GM18868 (cell line): ENCODE data around the gene RASGRF2.

Experiments
- ATAC-seq: cut with Tn5 transposase; IDR thresholded peaks from one replicate; pipeline ENCODE4 v1.9.1; 2021; ENCODE audit warnings: mild to moderate bottlenecking, moderate library complexity; ENCODE audit not compliant: unreplicated experiment

Gene RASGRF2

DNA sequence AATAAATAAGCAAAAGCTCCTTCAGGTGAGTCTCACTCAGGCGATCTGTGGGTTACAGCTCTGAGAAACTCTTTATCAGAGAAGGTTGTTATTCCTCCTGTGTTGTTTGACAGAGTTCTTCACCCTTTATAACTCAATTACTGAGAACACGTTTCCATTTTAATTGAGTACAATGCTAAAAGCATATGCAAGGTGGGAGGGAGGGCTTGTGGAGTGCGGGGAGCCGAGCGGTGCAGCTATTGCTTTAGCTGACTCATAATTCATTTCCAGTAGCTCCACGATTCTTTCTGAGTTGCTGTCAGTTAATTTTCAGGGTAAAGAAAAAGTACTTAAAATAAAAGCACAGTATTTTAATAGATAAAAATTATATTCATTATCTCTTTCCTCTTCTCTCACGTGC is 168.3 kb downstream of the RASGRF2 start:
- no peak for ATAC-seq

- ATAC-seq = no peak
Measured at GRCh38 chr5:81132381-81132780, 172.2 kb downstream of the RASGRF2 start.

DNA sequence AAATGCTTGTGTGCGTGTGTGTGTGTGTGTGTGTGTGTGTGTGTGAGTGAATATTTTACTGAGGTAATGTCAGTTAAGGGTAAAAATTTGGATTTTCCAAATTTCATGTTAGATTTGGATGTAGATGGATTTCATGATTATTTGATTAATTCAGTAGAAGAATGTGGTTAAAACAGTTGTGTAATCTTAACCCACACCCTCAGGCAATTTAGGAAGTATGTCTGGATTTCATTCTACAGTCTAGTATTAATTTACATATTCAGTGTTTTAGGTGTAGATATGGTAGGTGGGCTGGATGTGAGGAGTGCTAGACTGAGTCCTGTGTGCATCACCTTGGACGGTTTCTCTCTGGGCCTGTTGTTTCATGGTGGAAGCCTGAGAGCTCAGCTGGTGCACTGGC is 173.9 kb downstream of the RASGRF2 start:
- no peak for ATAC-seq

DNA sequence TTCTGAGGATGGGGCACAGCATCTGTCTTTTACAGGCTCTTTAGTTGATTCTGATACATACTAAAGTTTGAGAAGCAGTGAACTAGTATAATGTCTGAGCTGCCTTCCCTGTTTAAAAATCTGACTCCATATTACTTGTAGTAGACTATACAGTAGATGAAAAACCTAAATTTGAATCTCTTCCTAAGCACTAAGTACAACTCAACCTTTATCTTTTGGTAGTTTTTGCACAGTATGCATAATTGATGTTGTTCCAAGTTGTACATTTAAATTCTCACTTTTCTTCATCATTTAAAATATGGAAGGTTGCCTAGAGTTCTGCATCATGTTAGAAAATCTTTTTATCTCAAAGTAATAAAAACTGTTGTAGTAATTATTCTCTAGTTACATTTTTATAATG is 174.4 kb downstream of the RASGRF2 start:
- no peak for ATAC-seq

DNA sequence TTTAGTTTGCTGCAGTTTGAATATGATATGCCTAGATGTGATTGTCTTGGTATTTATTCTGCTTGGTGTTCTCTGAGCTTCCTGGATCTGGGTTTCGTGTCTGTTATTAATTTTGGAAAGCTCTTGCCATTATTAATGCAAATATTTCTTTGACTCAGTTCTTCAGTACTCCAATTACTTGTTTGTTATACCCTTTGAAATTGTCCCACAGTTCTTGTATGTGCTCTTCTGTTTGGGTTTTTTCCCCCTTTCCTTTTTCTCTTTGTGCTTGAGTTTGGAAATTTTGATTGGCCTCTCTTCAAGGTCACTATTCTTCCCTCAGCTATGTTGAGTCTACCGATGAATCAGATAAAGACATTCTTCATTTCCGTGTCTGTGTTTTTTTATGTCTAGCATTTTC is 176.4 kb downstream of the RASGRF2 start:
- ATAC-seq = no peak

GRCh38 chr5:81137833-81138232 is 177.7 kb downstream of the RASGRF2 start:
- no peak for ATAC-seq

DNA sequence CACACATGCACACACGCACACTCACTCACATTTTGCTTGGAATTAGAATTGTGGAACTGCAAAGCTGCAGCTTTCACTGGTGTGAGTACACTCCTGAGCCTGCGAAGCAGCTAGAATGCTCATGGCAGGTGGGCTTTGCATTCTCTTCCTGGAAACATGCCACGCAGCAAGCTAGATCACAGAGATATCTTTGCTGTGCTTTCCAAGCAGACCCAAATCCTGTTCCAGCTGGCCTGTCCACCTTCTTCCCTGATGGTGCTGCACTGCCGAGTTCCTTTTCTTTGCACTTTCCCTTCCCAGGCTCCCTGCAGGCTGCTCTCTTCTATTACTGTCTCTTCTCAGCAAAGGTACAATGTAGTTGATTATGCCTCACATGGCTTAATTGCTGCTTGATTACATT is 180.3 kb downstream of the RASGRF2 start:
- ATAC-seq = no peak

DNA sequence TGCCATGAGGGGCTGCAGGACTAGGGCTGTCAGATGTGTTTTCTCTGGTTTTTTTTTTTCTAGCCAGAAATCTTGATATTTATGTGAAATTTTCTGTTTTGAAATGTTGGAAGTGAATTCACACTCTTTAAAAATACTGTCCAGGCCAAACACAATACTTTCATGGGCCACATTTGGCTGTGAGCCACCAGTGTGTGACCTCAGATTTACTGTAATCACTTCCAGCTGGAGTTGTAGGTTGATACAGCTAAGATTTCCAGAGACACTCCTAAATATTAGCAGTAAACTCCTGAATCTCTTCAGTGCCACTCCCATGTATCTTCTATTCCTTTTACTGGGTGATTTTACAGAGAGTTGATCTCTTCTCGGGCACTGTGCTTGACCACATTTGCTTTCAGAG is 180.8 kb downstream of the RASGRF2 start:
- ATAC-seq = no peak

DNA sequence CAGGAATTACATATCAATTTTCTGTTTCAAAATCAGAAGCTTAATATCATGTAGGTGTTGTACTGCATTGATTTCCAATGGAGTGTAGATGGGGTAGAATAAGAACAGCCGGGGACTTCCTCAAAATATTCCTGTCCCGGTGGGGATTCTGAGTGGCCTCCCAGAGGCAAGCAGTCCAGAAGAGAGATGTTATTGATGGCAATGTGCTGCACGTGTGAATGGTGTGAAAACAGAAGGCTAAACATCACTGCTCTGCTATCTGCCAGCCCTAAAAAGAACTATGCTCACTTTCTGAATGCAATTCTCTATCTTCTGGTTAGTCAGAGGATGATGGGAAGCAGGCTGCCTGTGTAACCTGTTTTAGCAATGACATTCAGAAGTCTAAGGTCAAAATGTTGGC is 181.9 kb downstream of the RASGRF2 start:
- no peak for ATAC-seq

GRCh38 chr5:81145329-81145935 is 185.3 kb downstream of the RASGRF2 start:
- no peak for ATAC-seq

GRCh38 chr5:81146031-81146430 is 185.9 kb downstream of the RASGRF2 start:
- no peak for ATAC-seq

GRCh38 chr5:81147011-81147885 is 187.1 kb downstream of the RASGRF2 start:
- ATAC-seq = no peak

- no peak for ATAC-seq
Measured at GRCh38 chr5:81147886-81148571, 187.9 kb downstream of the RASGRF2 start.

GRCh38 chr5:81151546-81151945 is 191.4 kb downstream of the RASGRF2 start:
- no peak for ATAC-seq

- ATAC-seq = peak; percentile 68
Measured at GRCh38 chr5:81154725-81155124, 194.6 kb downstream of the RASGRF2 start.

DNA sequence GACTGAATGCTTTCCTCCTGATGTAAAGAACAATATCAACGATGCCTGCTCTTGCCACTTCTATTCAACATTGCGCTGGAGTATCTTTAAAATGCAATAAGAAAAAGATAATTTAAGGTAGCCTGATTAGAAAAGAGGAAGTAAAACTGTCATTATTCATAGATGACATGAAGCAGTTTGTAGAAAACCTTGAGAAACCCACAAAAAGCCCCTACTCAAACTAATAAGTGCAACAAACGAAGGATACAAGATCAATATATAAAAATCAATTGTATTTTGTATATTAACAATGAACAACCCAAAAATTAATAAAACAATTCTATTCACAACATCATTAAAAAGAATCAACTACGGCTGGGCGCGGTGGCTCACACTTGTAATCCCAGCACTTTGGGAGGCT is 196.6 kb downstream of the RASGRF2 start:
- ATAC-seq = no peak

- ATAC-seq = peak; percentile 83
Measured at GRCh38 chr5:81161012-81161601, 200.9 kb downstream of the RASGRF2 start.

- no peak for ATAC-seq
Measured at GRCh38 chr5:81162501-81162900, 202.3 kb downstream of the RASGRF2 start.

DNA sequence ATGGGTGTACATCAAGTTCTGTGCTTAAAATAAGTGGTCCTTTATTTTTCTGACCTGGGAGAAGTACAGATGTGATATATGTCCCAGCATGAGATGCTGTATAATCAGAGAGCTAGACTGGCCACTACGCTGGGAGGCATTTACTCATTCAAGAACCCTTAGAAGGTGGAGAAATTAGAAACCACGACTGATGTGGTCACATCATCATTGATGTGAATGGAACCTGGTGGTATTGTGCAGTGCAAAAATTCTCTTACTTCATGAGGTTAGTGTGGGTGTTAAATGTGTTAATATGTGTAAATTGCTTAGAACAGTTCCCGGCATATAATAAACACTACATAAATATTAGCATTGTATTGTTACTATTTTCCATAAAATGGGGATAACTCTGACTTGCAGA is 203.5 kb downstream of the RASGRF2 start:
- ATAC-seq = no peak

DNA sequence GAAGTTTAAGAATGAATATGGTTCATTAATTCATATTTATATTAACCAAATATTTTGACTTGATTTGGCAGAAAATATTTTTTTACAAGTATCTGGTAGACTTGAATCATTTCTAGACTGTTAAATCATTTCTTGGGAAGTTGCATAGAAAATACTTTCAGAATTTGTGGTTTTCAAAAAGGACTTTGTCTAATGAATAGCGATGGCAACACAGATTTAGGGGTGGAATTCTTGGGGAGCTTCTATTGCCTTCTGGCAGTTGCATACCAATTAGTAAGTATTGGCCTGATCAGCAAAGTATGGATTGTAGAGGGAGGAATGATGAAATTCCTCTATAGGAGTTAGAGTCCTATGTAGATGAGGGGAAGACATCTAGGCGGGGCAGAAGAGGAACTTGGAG is 204.3 kb downstream of the RASGRF2 start:
- no peak for ATAC-seq

DNA sequence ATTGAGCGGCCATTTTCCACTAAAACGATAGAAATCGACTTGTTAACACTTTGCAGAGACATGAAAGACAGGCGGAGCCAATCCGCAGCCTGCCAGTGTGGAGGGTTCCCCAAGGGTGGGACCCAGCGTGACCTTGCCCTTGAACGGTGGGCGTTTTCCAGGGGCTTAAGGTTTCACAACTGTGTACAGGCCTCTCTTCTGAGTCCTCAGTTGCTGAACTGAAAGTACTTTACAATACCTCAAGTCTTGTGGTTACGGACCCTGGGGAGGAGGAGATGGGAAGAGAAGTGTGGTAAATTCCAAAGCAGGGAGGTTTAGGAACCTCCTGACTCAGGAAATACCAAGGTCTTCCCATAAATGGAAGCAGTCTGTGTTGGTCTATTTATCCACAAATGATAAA is 204.8 kb downstream of the RASGRF2 start:
- no peak for ATAC-seq
